Hematopoietic multipotent progenitor cell treated with erythropoietin and hydrocortisone succinate and interleukin-3 and kit ligand, for 17 days (in vitro differentiated cells): ENCODE data around the gene ARHGAP22.

Source experiments
- DNase-seq: peaks from one replicate; pipeline ENCODE4 v3.0.0-alpha.2; 2015; ENCODE audit warnings: low spot score

The ARHGAP22 gene

DNA sequence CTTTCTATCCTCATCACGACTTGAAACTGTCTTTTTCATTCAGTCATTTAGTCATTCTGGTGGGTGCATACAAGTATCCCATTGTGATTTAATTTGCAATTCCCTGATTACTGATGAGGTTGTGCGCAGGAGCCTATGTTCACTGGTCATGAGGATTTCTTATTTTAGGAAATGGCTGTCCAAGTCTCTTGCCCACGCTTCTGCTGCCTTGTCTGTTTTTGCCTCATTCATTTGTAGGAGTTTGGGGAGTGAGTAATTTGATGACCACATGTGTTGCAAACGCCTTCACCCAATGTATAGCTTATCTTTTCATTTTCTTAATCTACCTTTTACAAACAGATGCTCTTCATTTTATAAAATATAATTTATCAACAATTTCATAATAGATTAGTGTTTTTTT, 127.3 kb downstream of the ARHGAP22 start:
- no peak for DNase-seq

DNA sequence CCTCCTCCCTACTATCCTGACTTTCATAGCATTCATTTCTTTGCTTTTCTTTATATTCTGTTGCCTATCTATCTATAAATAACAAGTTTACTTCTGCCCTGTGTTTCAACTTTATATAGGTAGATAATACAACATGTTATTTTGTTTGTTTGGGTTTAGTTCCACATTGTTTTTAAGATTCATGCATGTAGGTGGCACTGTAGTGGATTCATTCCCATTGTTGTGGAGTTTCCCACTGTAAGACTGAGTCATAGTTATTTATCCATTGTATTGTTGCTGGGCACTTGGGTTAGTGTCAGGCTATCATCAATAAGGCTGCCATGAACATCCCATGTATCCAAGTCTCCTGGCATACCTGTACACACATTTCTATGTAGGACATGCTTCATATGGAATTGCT, 127.7 kb downstream of the ARHGAP22 start:
- no peak for DNase-seq

DNA sequence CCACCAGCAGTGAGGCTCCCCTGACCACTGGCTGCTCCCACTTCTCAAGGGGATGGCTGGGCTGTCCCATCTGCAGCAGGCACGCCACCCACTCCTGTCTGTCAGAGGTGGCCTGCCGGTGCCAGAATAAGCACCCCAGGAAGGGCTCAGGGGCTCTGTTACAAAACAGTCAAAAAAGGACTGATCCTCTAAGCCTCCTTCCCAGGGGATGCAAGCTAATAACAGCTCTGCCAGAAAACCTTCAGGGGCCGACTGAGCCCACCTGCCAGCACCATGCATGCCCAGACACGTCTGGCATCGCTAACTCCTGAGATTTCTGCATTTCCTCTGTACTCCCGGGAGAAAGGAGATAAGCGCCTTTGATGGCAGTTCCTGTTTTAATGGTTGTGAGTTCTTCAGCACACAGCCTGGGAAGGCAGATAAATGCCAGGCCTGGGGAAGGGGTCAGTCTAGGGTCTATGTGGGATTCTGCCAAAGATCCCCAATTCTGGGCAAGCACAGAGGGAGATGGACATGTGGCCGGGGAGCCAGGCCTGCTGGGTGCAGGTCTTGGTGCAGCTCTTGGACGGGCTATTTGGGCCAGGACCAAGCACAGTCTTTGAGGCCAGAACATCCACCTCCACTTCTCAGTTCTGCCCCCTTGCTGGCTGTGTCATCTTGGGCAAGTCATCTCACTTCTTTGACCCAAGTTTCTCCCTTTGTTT, 128.4 kb downstream of the ARHGAP22 start:
- DNase-seq: no peak

DNA sequence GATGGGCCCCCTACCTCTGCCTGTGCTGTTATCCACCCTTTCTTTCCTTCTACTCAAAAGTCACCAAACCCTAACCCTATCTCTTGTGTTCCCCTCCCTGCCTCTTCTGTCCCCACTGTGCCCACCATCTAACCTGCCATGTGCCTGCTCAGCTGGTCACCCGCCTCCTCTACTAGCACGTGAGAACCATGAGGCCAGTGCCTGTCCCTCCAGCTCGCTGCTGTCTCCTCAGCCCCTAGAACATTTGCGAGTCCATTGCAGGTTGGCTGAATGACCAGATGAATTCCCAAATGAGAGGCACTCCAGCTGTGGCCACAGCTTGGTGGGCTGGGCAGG, 129.0 kb downstream of the ARHGAP22 start:
- no peak for DNase-seq

DNA sequence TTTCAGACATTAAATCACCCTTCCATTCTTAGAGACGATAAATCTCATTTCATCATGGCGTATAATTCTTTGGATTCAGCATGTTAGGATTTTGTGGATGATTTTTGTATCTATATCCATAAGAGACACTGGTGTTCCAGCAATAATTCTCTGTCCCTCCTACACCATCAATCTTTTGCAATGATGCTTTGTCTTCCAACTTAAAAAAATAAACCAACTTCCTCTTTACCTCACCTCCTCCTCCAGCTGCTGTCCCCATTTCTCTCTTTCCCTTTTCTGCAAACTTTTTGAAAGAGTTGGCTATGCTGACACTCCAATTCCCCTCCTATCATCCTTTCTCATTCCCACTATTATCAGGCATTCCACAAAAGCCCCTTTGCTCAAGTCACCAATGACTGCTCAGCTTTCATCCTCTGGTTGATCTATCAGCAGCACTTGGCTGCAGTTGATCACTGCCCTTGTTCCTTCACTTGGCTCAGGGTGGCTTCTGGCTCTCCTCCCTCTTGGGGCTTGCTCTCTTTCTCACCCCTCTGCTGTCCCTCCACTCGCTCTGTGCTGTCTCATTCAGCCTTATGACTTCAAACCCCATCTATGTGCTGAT, 130.0 kb downstream of the ARHGAP22 start:
- no peak for DNase-seq

DNA sequence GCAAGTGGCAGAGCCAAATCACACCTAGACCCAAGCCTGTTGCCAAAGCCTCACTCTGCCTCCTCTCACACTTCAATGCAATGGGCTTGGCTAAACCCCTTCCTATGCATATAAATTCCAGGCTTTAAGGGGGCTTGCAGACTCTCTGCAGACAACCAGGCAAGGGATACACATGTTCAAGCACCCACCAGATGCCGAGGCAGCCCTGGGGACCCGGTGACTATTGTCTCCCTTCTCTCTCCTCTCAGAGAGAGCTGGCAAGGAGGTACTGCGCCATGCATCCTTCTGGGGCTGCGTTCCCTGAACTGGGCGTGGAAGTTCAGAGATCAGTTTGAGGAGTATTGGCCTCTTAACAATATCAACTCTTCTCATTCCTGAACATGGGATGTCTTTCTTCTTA, 131.2 kb downstream of the ARHGAP22 start:
- DNase-seq: no peak

DNA sequence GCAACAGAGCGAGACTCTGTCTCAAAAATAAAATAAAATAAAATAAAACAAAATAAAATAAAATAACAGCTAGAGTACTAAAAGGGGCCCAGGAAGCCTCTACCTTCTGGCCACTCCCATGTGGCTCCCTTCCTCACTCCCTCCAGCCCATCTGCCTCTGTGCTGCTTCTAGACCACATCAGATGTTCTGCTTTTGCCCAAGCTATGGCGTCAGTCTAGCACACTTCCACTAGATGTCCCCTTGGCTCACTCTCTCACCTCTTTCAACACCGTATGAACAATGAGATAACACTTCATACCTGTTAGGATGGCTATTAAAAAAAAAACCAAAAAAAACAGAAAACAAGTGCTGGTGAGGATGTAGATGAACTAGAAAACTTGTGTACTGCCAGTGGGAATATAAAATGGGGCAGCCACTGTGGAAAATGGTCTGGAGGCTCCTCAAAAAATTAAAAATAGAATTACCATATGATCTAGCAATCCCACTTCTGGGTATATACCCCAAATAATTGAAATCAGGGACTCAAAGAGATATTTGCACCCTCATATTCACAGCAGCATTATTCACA, 132.3 kb downstream of the ARHGAP22 start:
- DNase-seq: no peak

DNA sequence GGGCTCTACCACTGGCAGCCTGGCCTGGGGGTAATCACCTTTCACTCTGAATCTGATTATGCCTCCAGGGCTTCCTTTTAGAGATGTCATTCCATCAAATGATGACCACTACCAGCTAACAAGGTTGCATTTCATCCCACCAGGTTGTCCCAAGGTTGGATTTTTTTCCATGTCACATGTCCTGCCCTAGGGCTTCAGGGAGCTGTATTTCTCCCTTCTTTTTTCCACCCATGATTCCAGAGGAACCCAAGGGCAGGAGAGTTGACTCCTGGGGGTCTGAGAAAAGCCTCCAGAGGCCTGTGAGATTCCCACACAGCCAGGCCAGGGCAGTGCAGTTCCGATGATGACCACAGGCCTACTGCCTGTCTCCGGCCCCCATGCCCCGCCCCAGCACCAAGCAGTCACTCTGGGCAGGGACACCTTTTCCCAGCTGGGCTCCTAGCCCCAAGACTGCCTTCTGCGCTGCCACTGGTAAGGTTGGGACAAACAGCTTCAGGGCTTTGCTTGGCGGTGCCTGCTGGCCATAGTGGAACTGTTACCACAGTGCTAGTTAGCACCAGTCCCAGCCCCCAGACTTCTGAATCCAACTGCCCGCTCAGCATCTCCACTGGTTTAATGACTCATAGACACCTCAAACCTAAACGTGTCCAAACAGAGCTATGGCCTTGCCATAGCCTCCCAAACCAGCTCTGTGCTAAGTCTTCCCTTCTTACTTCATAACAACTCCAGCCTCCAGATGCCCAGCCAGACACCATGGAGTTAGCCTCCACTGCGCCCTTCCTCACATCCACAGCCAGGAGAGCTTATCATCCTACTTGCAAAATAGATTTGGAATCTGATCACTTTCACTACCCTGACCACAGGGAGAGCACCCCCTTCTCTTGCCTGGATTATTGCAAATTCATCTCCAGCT, 133.7 kb downstream of the ARHGAP22 start:
- no peak for DNase-seq

DNA sequence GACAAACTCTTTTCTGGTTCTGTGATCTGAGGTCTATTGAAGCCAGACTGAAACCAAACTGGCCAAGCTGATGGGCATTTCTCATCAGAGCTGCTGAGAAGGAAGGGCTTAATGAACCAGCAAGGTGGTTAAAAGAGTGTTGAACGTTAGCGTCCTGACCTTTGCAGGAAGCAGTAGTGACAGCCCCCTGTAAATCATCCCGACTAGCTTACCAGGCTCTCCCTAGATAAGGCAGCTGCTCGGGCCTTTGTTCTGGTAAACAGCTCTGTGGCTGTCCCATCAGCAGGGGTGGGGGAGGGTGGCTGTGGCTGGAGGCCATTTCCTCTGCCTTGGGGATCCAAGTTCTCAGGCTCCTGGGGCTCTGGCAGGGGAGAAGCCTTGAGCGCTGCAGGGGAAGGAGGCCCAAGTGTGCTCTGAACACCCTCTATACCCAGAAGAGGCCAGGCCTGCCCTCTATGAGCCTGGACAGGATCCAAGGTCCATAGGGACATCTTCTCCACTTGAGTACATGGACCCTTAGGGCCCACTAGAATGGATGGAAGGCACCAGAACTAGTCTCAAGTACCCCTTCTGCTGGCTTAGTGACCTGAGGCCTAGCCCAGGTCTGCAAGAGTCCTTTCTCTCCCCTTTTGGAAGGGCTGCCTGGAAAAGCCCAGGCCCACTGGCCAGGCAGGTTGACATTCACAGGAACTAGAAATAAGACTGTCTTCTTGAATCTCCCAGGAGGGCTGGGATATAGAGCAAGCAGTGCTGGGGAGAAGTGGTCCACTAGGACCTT, 134.6 kb downstream of the ARHGAP22 start:
- DNase-seq: no peak

DNA sequence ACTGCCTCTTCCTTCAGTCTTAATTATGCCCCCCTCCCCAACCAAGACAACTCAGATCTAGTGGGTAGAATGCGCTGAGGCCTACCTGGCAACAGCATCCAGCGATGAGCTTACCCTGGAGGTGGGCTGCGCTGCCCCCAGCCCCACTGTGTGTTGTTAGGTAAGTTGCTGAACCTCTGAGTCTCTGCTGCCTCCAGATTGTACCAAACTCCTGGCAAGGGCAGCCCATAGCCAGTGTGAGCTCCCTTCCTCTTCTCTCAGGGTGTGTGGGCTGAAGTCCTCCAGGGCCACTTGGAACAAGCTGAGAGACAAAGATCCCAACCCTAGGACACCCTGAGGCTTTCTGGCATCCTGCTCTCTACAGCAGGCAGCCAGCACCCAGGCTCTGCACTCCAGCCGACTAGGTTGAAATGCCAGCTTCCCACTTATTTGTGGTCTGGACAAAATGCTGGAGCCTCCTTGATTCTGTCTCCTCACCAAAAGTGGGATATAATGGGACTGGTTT, 135.3 kb downstream of the ARHGAP22 start:
- DNase-seq: no peak

DNA sequence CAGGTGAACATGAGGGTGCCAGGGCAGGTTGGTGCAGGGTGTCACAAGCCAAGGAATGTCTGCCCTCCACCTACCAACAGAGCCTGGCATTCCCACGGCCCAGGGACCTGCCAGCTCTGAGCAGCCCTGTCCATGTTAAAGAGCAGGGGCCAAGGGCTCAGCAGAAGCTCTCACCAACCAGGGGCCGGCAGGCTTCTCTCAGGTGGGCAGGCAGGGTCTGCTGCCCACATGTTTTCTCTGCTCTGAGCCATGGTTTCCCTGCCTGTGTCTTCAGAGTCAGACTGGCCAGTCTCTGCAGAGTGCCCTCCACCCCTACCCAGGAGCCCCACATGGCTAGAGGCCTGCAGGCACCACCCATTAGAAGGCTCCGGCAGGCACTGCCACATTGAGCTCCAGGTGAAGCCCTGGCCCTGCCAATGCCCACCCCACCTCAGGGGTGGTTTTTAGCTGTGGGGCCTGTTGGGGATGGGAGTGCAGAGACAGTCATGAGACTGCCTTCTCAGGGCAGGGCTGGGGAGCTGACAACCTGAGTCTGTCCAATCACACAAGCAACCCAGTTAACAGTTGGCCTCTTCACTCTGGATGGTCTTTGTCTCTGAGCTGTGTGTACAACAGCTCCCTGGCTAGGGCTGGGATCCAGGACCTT, 135.9 kb downstream of the ARHGAP22 start:
- DNase-seq: no peak

DNA sequence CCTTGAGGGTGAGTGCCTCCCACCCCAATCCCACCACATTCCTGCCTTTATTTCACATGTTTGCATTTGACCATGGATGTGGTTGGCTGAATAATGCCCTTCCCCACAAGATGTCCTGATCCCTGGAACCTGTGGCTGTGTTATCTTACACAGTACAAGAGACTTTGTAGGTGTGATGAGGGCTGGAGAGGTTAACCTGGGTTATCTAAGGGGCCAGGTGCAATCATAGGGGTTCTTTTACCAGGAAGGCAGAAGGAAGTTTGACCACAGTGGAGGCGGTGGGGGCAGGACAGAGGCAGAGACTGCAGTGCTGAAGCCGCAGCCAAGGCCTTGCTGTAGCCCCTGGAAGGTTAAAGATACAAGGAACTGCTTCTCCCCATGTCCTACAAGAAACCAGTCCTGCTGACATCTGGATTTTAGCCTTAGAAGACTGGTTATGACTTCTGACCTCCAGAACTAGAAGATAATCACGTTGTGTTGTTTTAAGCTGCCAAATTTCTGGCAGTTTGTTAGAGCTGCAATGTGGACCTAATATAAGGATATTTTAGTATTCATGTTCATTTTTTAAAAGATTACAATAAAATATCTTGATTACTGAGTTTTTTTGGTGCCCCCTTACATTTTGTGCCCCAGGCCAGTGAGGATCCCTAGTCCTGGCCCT, 136.6 kb downstream of the ARHGAP22 start:
- DNase-seq: no peak

DNA sequence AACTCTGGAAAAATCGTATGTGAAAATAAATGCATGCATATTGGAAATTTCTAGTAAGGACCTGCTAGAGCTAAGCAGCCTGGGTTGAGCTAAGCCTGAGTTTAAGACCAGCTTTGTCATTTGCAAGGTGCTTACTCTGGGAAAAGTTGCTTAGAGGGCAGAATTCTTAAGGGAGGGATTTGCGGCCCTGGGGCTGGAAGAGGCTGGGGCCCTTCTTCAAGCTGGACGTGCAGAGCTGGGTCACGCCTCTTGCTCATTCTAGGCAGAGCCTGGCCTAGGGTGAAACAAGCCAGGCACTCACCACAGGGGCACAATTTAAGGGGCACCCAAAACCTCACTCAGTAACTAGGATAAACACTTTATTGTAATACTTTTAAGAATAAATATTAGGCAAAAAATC, 137.2 kb downstream of the ARHGAP22 start:
- no peak for DNase-seq

DNA sequence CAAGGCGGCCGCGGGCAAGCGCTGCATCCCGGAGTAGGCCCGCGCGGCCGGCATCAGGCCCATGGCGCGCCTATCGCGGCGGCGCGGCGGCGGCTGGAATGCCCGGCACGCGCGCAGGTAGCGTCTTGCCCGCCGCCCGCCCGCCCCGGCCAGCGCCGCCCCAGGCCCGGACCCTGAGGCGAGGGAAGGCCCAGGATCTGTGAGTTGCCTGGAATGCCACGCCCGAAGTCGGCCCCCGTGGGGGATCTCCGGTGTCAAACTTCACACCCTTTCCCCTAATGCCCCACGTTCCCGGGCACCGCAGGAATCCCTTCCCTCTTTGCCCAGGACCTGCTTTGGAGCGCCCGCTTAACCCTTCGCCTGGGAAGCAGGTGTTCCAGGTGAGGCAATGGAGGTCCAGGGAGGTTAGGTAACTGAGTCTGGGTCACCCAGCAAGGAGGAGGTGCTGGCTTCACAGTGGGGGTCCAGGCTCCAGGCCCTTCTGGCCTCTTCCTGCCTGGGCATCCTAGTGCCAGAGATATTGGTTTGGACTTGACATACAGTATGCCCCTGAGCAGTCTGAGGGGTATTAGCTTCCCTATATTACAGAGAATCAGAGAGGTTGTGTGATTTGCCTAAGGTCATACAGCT, 138.1 kb downstream of the ARHGAP22 start:
- no peak for DNase-seq

DNA sequence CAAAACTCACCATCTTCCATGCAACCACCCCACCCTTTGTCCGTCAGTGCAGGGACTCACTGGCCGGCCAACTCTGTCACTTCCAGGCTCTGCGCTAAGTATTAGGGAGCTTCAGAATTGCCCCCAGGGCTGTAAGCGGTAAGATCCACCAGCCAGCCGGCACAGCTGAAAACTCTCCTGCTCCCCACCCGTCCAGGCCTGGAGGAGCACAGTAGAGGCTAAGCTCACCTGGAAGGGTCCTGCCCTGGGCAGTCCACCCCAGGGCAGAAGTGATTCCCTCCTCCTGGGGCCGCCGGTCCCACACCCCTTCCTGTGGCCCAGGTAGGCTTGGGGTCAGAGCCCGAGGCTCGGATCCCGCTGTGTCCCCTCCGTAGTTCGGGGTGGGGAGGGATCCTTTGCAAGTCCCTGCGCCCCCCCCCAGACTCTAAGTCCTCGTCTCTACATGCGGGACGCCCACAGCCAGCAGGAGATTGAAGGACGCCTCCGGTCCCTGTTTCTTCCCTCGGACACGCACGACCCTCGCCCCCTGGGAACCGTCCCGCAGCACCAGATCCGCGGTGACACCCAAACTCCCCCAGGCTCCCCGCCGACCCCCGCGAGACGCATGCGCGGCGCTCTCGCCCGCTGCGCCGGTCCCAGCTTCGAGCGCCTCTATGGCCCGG, 138.9 kb downstream of the ARHGAP22 start:
- no peak for DNase-seq

DNA sequence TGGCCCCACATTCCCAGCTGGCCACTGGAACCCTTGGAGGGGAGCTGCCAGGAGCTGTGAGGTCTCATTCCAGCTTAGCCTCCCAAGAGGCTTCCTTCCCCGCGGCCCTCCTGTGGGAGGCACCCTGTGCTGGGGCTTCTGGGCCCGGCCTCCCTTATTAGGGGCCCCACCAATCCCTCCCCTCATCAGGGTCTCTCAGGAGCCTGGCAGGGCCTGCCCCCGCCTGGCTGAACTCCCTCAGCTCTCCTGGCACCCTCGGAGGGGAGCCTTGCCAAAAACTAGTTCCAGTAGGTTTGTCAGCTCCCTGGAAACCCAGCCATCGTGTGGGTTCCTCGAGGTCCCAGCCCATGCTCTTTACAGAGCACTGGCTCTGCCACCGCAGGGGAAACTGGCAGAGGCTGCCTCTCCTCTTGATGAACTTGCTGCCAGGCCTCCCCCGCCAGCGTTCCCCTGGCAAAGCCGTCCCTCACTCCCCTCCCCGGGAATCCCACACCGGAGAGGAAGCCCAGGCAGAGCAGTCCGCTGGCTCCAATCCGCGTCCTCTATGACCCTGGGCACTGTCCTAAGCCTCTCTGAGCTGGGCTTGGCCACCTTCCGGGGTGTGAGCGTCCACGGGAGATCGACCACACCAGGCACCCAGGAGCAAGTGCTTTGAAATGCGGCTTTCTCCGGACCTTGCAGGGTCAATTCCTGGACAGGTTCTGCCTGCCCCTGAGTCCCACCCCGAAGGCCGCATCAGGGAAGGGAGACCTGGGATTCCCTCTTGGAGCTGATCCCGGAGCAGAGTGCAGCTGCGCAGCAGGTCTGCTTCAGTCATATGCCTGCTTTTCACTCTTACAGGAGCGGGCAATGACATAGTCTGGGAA, 139.8 kb downstream of the ARHGAP22 start:
- DNase-seq: no peak

DNA sequence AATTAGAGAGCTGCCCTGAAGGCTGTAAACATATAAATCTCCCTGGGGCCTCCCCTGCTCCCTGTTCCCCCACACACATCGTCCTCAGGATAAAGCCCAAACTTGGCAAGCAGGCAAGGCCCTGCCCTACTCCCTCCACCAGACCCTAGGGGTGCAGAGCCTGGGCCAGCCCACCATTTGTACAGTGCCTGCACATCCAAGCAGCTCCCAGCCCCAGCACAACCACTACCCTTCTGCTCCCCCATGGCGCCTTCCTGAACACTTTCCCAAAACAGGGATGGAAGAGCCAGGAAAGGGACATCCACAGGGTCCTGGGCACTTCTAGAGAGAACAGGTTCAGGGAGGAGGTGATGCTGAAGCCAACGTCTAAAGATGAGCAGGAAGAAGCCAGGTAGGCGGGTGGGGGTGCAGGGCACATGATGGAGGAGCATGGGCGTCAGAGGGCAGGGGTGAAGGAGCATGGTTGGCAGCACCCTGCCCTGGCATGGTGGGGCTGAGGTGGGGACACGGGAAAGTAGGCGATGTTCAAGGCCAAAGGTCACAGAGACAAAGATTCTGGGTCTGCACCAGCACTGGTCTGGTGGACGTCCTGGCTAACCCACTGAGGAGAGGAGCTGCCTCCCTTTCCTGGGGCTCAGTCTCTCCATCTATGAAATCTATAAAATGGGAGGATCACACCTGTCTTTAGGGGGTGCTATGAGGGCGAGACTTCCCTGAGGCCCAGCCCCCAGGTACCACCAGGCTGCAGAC, 140.6 kb downstream of the ARHGAP22 start:
- no peak for DNase-seq
